Spinal cord (tissue), 10 donors: ENCODE measurements around the gene ASTN2. TPM values are rescaled to one million over a fixed set of nuclear protein-coding genes. Genes with fewer than 3 reads are reported as not detected.

Experiments used
- DNase-seq, 6 donors: peaks; one replicate each; pipeline versions ENCODE4 v3.0.0 to v3.0.0-alpha.2; 2013 to 2015; ENCODE audit warnings: low spot score in 6 of 6, low read depth in 4 of 6
- H3K27ac ChIP-seq: one replicate; pipeline ENCODE4 v1.5.1; 2013; ENCODE audit warnings: low read depth, low read length, control low read depth
- H3K27me3 ChIP-seq: one replicate; pipeline ENCODE4 v1.6.1; 2013; ENCODE audit warnings: low read length; ENCODE audit not compliant: control insufficient read depth, insufficient read depth
- H3K36me3 ChIP-seq: one replicate; pipeline ENCODE4 v1.6.1; 2013; ENCODE audit warnings: low read length; ENCODE audit not compliant: control insufficient read depth, insufficient read depth
- H3K4me1 ChIP-seq: one replicate; pipeline ENCODE4 v1.6.1; 2013; ENCODE audit warnings: low read length; ENCODE audit not compliant: control insufficient read depth, insufficient read depth
- H3K4me3 ChIP-seq: one replicate; pipeline ENCODE4 v1.5.1; 2013; ENCODE audit warnings: low read depth, low read length, control low read depth
- H3K9me3 ChIP-seq: one replicate; pipeline ENCODE4 v1.6.1; 2013; ENCODE audit warnings: low read length; ENCODE audit not compliant: control insufficient read depth, insufficient read depth
- WGBS: methylation state at CpG from one replicate; pipeline ENCODE4 v1.1.5; 2013; ENCODE audit warnings: missing lambda C conversion rate; ENCODE audit not compliant: insufficient coverage; 5-methylcytosine and 5-hydroxymethylcytosine counted together
- polyA plus RNA-seq, 2 donors: library from polyadenylated mRNA; unstranded; fragments of 120-200 nt; gene quantifications; one replicate each; pipeline ENCODE4 v1.2.1, GENCODE V29; 2013; ENCODE audit not compliant: insufficient read length in 2 of 2
- total RNA-seq, 2 donors: library from RNA; depleted of rRNA in 1 of 2; stranded (reverse); fragments of 120-200 nt in 1 of 2; fragments of >200 nt in 1 of 2; gene quantifications; one replicate each; pipeline versions ENCODE4 v1.2.3 to v1.2.4, GENCODE V29; 2013 to 2014
- donor health status: healthy.

ASTN2 gene
- total and polyA plus RNA-seq, 4 donors = 35.8 to 48.8 (median 41.4) TPM

- Histone ChIP-seq H3K4me3 (no peak overlapping the region), H3K36me3 (no peaks in the 10 kb centered on the region), H3K27me3 (peaks cover 4% of the 10 kb centered on the region), H3K4me1 (peaks cover 21% of the 10 kb centered on the region), H3K9me3 (no peaks in the 10 kb centered on the region), H3K27ac (no peak overlapping the region)
- DNase-seq = no peak
- WGBS = 85% methylated on average over 1 of the region's 1 CpG
Measured at GRCh38 chr9:116475201-116475600, 939.7 kb downstream of the ASTN2 start.

- 64% methylated on average over 7 of the region's 7 CpGs for WGBS
- Histone ChIP-seq H3K9me3 (no peaks in the 10 kb centered on the region), H3K27me3 (no peaks in the 10 kb centered on the region), H3K4me1 (peaks cover 17% of the 10 kb centered on the region), H3K27ac (no peak overlapping the region), H3K36me3 (no peaks in the 10 kb centered on the region), H3K4me3 (no peak overlapping the region)
- no peak for DNase-seq
Measured at GRCh38 chr9:116471944-116472506, 942.8 kb downstream of the ASTN2 start.

DNA sequence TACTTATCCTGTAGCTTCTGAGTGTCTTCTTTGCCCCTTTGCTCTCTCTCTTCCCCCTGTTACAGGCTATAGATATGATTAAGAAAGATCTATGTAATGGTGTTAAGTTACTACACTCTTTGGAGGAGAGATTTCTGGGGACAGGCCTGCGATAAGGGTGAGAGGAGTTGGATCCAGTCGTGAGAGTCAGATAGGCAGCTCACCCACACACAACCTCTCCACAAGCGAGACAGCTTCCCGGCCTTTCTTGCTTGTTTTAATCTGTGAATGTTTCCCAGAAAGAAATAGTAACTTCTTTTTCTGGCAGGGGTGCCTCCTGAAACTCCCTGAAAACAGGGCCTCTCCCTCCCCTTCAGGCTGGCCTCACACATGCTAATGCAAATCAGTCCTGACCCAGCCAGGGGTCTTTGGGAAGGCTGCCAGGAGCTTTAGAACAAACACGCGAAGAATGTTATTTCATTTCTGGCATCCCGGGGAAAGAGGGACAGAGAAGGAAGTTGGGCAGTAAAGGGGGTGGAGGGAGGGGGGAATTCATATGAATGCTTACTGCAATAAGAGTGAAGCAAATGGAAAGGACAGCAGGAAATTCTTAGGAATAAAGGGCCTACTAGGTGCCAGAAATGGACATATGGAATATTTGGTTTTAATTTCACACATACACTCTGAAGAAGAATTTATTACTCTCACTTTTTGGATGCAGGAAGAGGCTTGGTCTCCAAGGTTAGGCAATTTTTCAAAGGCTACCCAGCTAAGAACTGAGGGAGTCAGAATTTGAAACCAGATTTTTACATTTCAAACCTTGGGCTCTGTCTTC lies 943.6 kb downstream of the ASTN2 start:
- Histone ChIP-seq H3K36me3 (no peaks in the 10 kb centered on the region), H3K9me3 (no peaks in the 10 kb centered on the region), H3K4me3 (no peak overlapping the region), H3K27ac (peak overlapping the region; percentile 63), H3K4me1 (peaks cover 10% of the 10 kb centered on the region), H3K27me3 (no peaks in the 10 kb centered on the region)
- 30% methylated on average over 3 of the region's 7 CpGs for WGBS
- peak in 3 of 6 donors; percentile 39 to 93 (median 83) for DNase-seq

GRCh38 chr9:116468793-116469527 lies 945.9 kb downstream of the ASTN2 start:
- H3K36me3 ChIP-seq = no peaks in the 10 kb centered on the region
- no peak overlapping the region for H3K4me3 ChIP-seq
- H3K27ac ChIP-seq = no peak overlapping the region
- no peaks in the 10 kb centered on the region for H3K9me3 ChIP-seq
- H3K27me3 ChIP-seq = no peaks in the 10 kb centered on the region
- WGBS = no CpG with 5 or more reads among the region's 8 CpGs
- DNase-seq = no peak
- peaks cover 5% of the 10 kb centered on the region for H3K4me1 ChIP-seq

DNA sequence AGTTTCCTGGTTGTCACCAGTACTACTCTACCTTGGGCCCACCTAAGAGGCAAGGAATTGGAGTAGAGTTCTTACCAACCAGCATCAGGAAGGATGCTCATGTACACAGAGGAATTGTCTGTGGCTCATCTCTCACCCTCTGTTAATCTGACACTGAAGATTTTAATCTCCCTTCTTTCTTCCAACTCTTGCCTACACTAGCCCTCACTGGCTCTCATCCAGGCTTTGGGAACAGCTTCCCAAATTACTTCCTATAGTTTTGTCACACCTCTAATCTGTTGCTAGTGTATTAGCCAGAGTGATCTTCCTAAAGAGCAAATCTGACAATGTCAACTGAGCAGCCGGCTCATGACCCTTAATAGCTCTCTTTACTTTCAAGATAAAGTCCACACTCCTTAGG lies 946.5 kb downstream of the ASTN2 start:
- no peaks in the 10 kb centered on the region for H3K36me3 ChIP-seq
- no peaks in the 10 kb centered on the region for H3K9me3 ChIP-seq
- no peak overlapping the region for H3K4me3 ChIP-seq
- no peak overlapping the region for H3K27ac ChIP-seq
- no CpG with 5 or more reads among the region's 1 CpG for WGBS
- H3K4me1 ChIP-seq = peaks cover 5% of the 10 kb centered on the region
- H3K27me3 ChIP-seq = no peaks in the 10 kb centered on the region
- DNase-seq = no peak

- Histone ChIP-seq H3K4me3 (no peak overlapping the region), H3K4me1 (peaks cover 5% of the 10 kb centered on the region), H3K27me3 (no peaks in the 10 kb centered on the region), H3K27ac (no peak overlapping the region), H3K36me3 (no peaks in the 10 kb centered on the region), H3K9me3 (no peaks in the 10 kb centered on the region)
- WGBS = 72% methylated on average over 2 of the region's 3 CpGs
- no peak for DNase-seq
Measured at GRCh38 chr9:116467740-116468351, 947.0 kb downstream of the ASTN2 start.

DNA sequence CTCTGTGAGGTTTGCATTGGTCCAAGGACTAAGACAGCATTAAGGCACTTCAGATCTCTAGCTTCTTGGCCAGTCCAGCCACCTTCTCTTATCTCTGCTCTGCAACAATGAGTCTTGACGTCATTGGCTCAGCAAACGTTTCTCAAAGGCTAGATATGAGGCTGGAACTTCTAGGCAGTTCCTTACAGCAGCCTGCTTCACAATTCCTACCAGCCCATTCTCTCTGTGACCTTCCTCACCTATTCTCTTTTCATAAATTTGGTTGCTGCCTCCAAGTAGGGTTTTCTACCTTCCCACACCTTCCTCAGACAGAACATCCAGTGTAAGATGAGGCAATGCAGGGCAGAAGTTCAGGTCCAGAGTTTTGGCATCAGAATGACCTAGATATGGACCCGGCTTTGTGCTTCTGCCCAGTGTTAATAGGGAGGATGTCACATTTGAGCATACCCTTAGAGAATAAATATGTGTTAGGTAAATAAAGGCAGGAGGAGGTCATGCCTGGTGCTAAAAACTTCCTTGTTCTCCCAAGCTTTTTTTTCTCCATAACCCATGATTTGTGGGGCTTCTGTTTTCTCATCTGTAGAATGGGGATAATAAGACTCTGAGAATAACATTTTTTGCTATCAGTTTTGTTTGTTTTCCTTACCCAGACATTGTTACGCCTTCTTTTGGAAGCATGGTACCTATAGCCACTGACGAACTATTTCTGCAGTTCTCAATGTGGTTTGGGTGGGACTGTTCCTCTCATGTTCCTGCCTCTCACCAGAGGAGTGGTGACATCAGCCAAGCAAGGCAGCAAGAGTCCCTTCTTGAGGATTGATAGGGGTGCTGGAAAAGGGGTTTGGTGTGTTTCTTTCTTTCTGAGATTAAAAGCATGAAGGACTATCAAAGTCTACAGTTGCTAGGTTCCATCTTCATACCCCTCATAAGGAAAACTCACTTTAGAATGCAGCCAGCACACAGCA lies 948.3 kb downstream of the ASTN2 start:
- H3K4me1 ChIP-seq = peaks cover 5% of the 10 kb centered on the region
- H3K27me3 ChIP-seq = no peaks in the 10 kb centered on the region
- no peaks in the 10 kb centered on the region for H3K36me3 ChIP-seq
- H3K27ac ChIP-seq = no peak overlapping the region
- no peak overlapping the region for H3K4me3 ChIP-seq
- no peak for DNase-seq
- H3K9me3 ChIP-seq = no peaks in the 10 kb centered on the region
- WGBS = 49% methylated on average over 3 of the region's 5 CpGs

DNA sequence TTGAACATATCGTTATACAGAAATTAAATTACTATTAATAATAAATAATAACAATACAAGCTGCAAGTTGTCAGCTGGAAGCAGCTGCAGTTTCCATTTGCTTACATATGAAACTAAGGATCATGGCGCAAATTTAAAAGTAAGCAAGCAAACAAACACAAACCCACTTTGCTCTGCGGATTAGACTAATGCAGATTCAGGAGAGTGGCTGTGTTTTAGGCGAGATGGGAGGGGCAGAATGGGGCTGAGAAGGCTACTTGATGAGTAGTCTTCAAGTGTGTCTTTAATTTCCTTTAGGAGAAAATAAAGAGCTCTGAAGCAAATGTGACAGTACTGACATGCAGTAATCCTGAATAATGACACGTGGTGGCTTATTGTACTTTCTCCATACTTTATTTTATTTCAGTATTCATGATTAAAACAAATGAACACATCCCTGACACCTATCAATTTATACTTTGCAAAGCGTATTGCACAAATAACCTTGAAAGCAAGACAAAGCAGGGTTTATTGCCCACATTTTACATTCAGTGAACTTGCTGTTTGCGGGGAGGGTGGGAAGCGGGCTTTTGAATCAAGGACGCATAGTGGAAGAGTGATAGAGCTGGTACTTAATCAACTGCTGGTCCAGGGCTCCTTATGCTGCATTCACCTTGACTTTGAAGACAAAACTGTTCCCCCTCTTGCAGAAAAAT lies 949.1 kb downstream of the ASTN2 start:
- Histone ChIP-seq H3K9me3 (no peaks in the 10 kb centered on the region), H3K4me1 (no peaks in the 10 kb centered on the region), H3K27ac (no peak overlapping the region), H3K4me3 (no peak overlapping the region), H3K36me3 (no peaks in the 10 kb centered on the region), H3K27me3 (no peaks in the 10 kb centered on the region)
- DNase-seq = peak in 1 of 6 donors; percentile 58
- WGBS = 60% methylated on average over 1 of the region's 9 CpGs
